ENCODE data around the gene TREML1.

DNA sequence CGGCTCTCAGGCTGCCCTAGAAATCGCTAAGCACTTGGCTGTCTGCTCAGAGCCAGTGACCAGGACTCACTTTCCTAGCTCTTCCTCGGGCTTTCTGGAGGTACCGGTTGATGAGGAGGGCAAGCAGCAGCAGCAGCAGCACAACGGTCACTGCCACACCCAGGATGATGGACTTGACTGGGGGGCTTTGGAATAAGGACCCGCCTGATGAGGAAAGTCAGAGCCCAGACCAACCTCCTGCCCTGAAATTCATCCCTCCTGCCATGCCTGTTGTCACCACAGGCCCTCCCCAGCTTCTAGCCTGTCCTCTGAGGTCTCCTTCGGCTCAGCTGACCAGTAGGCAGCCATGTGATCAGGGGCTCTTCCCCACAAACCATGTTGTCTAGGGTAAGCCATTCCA lies 30.6 kb upstream of the TREML1 start:
- TF ChIP-seq, protein P1, sequence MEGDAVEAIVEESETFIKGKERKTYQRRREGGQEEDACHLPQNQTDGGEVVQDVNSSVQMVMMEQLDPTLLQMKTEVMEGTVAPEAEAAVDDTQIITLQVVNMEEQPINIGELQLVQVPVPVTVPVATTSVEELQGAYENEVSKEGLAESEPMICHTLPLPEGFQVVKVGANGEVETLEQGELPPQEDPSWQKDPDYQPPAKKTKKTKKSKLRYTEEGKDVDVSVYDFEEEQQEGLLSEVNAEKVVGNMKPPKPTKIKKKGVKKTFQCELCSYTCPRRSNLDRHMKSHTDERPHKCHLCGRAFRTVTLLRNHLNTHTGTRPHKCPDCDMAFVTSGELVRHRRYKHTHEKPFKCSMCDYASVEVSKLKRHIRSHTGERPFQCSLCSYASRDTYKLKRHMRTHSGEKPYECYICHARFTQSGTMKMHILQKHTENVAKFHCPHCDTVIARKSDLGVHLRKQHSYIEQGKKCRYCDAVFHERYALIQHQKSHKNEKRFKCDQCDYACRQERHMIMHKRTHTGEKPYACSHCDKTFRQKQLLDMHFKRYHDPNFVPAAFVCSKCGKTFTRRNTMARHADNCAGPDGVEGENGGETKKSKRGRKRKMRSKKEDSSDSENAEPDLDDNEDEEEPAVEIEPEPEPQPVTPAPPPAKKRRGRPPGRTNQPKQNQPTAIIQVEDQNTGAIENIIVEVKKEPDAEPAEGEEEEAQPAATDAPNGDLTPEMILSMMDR (conservative IDR thresholded peaks at IDR 0.05): no peak
- no peak for TF ChIP-seq ZFX (IDR thresholded peaks at IDR 0.05)
